GM12891 (cell line): ENCODE results near the gene CEP192.

Source experiments
- PAX5 ChIP-seq: IDR thresholded peaks from 2 replicates; pipeline ENCODE4 v1.6.1; 2011; ENCODE audit warnings: low read length, moderate library complexity, mild to moderate bottlenecking; ENCODE audit not compliant: insufficient read depth, severe bottlenecking
- POLR2A ChIP-seq: IDR thresholded peaks from 2 replicates; pipeline ENCODE4 v1.6.1; 2011; ENCODE audit warnings: low read depth, low read length, control low read depth
- POLR2AphosphoS5 ChIP-seq: IDR thresholded peaks from 2 replicates; pipeline ENCODE4 v1.6.1; 2011; ENCODE audit warnings: low read depth, low read length, control low read depth
- POU2F2 ChIP-seq: IDR thresholded peaks from 2 replicates; pipeline ENCODE4 v1.6.1; 2011; ENCODE audit warnings: low read depth, mild to moderate bottlenecking, control low read depth, low read length, moderate library complexity
- SPI1 ChIP-seq: IDR thresholded peaks from 2 replicates; pipeline ENCODE4 v1.6.1; 2011; ENCODE audit warnings: low read depth, low read length, control low read depth
- TAF1 ChIP-seq: IDR thresholded peaks from 2 replicates; pipeline ENCODE4 v1.6.1; 2011; ENCODE audit warnings: low read depth, low read length, control low read depth

DNA sequence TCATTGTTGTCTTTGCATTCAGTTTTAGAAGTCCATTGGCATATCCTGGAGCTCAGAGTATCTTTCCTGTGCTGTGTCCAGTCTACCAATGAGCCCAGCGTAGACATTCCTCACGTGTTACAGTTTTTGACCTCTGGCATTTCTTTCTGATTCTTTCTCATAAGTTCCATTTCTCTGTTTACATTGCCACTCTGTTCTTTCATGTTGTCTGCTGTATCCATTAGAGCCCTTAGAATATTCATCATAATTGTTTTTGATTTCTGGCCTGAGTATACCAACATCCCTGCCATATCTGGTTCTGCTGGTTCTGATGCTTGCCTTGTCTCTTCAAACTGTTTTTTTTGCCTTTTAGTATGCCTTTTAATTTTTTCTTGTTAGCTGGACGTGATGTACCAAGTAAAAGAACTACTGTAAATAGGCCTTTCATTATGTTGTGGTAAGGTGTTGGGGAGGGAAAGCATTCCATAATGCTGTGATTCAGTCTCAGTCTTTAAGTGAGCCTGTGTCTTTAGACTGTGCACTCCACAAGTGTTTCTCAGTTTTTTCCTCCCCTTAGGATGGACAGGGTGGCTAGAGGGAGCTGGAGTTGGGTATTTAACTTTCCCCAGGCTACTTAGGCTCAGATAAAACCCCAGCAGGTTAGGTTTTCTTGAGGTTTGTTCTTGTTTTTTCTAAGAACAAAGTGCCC is 35.6 kb downstream of the CEP192 start:
- TF ChIP-seq POLR2A (no peak), POLR2AphosphoS5 (no peak), SPI1 (no peak), POU2F2 (no peak), TAF1 (no peak), PAX5 (no peak)
